GM19397 (cell line): ENCODE results near the gene SLC35E3.
"Not testable (repeated sequence)": the region's sequence is repeated elsewhere in the genome, so short reads cannot be mapped to it uniquely, and the experiment has no call there.

Experiments used
- ATAC-seq: cut with Tn5 transposase; IDR thresholded peaks from one replicate; pipeline ENCODE4 v1.9.1; 2021; ENCODE audit warnings: mild to moderate bottlenecking, moderate library complexity; ENCODE audit not compliant: unreplicated experiment

Gene SLC35E3

DNA sequence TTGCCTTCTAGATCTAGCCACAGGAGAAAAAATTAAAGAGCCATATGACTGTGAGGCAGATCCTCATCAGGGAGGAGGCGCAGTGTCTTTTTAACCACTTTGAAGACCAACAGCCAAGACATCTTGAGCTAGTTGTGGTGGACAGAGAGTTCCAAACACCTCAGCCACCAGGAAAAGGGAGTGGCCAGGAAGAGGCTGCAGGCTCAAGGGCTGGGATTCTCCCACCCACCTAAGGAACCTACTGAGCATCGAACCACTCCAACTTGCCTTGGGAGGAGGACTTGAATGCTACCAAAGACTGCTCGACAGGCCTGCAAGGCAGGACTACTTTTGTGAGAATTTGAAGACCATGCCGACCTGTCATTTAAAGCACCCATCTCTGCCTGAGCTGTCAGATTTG lies 47.5 kb downstream of the SLC35E3 start:
- no peak for ATAC-seq

- no peak for ATAC-seq
Measured at GRCh38 chr12:68793975-68794652, 48.1 kb downstream of the SLC35E3 start.

- ATAC-seq = no peak
Measured at GRCh38 chr12:68794653-68795251, 48.8 kb downstream of the SLC35E3 start.

DNA sequence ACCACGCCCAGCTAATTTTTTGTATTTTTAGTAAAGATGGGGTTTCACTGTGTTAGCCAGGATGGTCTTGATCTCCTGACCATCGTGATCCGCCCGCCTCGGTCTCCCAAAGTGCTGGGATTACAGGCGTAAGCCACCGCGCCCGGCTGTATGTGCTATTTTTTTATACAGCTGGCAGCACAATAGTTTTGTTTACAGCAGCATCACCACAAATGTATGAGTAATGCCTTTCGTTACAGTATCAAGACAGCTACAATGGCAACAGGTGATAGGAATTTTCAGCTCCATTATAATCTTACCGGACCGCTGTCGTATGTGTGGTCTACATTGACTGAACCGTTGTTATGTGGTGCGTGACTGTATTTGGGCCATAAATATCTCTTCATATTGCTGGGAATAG lies 50.4 kb downstream of the SLC35E3 start:
- no peak for ATAC-seq

- no peak for ATAC-seq
Measured at GRCh38 chr12:68798882-68799234, 52.9 kb downstream of the SLC35E3 start.

GRCh38 chr12:68800294-68800693 lies 54.3 kb downstream of the SLC35E3 start:
- ATAC-seq = no peak

- ATAC-seq = not testable (repeated sequence)
Measured at GRCh38 chr12:68801124-68801523, 55.1 kb downstream of the SLC35E3 start.

DNA sequence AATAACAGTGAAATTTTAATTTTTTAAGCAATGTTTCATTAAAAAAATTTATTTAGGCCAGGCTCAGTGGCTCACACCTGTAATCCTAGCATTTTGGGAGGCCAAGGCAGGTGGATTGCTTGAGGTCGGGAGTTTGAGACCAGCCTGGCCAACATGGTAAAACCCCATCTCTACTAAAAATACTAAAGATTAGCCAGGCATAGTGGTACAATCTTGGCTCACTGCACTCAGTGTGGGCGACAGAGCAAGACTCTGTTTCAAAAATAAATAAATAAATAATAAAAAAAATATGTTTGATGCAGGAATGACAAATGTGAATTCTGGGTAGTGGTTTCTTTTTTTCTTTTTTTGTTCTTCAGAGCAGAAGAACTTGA lies 56.4 kb downstream of the SLC35E3 start:
- ATAC-seq = not testable (repeated sequence)

DNA sequence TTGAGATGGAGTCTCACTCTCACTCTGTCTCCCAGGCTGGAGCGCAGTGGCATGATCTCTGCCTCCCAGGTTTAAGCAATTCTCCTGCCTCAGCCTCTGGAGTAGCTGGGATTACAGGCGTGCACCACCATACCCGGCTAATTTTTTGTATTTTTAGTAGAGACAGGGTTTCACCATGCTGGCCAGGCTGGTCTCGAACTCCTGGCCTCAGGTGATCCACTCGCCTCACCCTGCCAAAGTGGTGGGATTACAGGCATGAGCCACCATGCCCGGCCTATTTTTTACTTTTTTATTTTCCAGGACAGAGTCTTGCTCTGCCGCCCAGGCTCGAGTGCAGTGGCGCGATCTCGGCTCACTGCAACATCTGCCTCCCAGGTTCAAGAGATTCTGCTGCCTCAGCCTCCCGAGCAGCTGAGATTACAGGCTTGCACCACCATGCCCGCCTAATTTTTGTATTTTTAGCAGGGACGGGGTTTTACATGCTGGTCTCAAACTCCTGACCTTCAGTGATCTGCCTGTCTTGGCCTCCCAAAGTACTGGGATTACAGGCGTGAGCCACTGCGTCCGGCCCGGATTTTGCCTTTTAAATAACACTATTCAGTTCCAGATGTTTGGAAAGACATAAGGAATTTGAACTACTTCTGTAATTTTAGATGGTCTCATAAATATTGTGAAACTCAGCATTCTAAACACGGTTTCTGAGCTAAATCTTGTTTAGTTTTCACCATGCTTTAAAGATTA lies 57.1 kb downstream of the SLC35E3 start:
- ATAC-seq = not testable (repeated sequence)

DNA sequence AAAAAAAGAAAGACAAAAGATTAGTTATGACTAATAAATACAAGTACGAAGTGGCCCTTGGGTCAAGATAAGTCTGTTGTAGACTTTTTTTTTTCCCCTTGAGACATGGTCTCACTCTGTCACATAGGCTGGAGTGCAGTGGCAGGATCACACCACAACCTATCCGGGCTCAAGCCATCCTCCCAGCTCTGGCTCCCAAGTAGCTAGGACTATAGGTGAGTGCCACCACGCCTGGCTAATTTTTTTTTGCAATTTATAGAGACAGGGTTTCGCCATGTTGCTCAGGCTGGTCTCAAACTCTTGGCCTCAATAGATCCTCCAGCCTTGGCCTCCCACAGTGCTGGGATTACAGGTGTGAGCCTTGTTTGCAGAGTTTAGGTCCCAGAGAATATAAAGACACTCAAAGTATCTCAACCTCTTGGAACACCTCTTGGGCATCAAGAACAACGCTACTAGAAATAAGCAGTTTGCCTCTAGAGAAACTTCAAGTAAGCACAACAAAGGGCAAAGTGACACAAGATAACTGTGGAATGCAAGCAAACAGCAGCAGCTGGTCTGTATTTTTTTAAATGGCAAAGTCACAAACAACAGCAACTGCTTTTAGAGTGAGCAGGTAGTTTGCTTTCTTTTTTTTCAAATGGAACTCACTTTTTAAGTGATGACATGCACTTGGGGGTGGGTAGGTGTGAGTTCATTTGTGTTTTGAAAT lies 58.1 kb downstream of the SLC35E3 start:
- no peak for ATAC-seq

DNA sequence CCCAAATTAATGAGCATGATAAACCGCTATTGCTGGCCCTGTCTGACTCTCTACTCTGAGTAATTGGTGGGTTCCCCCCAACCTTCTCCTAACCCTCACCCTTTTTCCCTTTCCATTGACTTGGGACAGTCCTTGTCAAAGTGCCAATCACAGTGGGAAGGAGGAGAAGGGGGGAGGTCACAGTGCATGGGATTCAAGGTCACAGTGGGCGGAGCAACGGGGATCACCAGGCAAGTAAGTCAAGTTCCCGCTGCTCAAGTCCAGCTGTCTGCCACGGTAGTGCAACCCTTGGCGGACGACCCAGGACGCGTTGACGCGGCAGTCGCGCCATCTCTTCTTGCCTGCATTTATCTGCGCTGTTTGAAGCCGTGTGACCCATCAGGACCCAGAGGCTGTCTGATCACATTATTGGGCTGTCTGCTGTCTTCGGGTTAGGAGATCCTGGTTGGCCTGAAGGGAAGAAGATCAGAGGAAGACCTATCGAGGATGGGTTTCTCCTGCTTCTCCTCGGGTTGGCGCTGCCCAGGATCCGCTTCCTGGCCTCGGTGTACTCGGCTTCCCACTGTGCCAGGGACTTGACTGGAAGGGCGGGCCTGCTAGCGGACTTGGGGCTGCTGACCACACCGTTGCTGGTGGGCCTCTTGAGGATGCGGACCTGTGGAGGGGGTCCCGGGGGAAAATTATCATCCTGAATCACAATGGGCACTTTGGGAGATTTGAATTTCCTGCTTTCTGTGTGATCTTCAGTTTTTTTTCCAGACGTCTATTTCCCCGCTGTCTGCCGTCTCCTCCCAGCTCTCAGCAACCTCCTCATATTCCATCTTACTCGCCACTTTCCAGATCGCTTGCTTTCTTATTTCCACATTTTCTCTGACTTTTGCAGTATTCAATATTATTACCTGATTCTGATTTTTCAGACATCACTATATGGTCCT lies 58.9 kb downstream of the SLC35E3 start:
- ATAC-seq = no peak

- no peak for ATAC-seq
Measured at GRCh38 chr12:68805592-68806120, 59.7 kb downstream of the SLC35E3 start.

DNA sequence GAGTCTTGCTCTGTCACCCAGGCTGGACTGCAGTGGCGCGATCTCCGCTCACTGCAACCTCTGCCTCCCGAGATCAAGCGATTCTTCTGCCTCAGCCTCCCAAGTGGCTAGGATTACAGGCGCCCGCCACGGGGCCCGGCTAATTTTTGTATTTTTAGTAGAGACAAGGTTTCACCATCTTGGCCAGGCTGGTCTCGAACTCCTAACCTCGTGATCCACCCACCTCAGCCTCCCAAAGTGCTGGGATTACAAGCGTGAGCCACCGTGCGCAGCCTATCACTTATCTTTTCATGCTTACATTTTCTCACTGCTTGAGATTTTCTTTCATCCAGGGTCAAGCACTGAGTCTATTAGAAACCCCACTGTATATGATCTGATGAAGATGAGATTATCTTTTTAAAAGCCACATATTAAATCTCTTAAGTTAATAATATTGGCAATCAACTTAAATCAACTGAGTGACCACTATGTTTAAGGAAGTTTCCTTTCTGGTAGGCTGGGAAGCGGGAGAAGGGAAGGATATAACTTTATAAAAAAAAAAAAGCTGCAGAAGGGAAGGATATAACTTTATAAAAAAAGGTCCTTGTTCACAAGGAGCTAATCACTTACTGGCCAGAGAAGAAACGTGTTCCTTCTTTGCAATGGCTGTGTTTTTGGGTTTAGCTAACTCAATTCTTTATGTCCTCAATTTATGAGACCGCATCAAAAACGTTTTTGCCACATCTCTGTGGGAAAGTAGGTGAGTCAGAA lies 60.7 kb downstream of the SLC35E3 start:
- no peak for ATAC-seq

- not testable (repeated sequence) for ATAC-seq
Measured at GRCh38 chr12:68807274-68807575, 61.2 kb downstream of the SLC35E3 start.

DNA sequence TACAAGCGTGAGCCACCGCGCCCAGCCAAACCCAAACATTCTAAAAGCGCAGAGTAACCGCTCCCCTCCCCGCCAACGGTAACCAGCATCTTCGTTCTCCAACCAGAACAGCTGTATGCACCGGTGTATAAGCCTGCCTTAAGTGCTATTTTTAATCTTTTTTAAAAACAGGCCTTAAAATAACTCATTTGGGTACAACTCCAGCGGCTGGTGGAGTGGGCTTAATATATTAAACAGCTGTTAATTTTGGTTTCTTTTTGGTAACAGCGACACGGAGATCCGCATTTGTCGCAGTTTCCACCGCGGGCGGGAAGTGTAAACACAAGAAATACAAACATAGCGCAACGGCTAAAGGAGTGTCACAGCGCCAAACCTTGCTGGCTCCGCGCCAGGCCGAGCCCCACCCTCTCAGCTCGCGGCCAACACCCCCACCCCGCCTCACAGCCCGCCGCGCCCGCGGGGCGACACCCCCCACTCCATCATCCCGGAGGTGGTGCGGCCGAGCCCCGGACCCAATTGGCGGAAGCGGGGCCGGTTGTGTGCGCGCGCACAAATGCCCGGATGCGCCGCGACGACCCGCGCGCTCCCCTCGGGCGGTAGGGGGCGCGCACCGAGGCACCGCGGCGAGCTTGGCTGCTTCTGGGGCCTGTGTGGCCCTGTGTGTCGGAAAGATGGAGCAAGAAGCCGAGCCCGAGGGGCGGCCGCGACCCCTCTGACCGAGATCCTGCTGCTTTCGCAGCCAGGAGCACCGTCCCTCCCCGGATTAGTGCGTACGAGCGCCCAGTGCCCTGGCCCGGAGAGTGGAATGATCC lies 61.8 kb downstream of the SLC35E3 start, which contains the start of gene MDM2:
MDM2 (plus strand) TSS at position 602 of the 812 bp plus-strand sequence. CDS start 301 bp downstream, outside the sequence.
- ATAC-seq = peak; percentile 82

DNA sequence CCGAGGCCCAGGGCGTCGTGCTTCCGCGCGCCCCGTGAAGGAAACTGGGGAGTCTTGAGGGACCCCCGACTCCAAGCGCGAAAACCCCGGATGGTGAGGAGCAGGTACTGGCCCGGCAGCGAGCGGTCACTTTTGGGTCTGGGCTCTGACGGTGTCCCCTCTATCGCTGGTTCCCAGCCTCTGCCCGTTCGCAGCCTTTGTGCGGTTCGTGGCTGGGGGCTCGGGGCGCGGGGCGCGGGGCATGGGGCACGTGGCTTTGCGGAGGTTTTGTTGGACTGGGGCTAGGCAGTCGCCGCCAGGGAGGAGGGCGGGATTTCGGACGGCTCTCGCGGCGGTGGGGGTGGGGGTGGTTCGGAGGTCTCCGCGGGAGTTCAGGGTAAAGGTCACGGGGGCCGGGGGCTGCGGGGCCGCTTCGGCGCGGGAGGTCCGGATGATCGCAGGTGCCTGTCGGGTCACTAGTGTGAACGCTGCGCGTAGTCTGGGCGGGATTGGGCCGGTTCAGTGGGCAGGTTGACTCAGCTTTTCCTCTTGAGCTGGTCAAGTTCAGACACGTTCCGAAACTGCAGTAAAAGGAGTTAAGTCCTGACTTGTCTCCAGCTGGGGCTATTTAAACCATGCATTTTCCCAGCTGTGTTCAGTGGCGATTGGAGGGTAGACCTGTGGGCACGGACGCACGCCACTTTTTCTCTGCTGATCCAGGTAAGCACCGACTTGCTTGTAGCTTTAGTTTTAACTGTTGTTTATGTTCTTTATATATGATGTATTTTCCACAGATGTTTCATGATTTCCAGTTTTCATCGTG lies 62.6 kb downstream of the SLC35E3 start:
- peak; percentile 42 for ATAC-seq

DNA sequence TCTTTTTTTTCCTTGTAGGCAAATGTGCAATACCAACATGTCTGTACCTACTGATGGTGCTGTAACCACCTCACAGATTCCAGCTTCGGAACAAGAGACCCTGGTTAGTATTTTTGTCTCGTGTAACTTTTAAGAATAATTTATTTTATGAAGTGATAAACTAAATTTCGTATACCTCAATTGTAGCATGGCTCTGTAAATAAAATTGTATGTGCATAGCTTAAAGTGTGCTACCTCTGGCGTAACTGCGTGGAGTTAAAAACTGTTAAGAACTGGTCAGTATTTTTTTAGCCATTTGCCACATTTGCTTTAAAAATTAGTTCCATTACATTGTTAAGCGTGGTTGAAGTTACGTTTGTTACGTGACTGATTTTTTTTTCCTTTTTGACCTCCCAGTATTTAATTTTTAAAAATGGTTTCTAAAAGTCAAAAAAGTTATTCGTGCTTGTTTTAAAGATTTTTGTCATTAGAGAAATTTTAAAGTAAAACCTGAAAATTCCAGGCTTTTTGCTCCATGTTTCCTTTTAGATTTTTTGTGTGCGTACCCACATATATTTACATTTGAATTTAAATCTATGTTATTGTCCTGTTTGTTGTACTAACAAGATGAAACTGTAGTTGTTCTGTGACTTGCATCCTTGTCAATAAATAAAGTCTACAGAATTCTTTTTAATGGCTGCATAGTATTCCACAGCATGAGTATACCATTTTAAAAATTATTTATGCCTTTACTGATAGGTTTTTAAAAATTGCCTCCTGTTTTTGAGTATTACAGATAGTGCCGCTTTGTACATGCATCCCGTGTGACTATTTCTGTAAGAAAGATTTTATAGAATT lies 63.4 kb downstream of the SLC35E3 start:
- no peak for ATAC-seq
